Testis (tissue), 2 donors: ENCODE data around the gene RIMS3.

ENCODE experiments used
- CTCF ChIP-seq, 3 experiments: fragments of 450-650 bp in 2 of 3; fragments of 200-600 bp in 1 of 3; sonication (generic) in 1 of 3; IDR thresholded peaks; one replicate each; pipeline ENCODE4 v1.5.1; 2016 to 2019; ENCODE audit warnings: antibody characterized with exemption in 3 of 3, mild to moderate bottlenecking in 2 of 3, moderate library complexity in 1 of 3
- POLR2A ChIP-seq: fragments of 450-650 bp; IDR thresholded peaks from one replicate; pipeline ENCODE4 v1.6.1; 2017; ENCODE audit warnings: antibody characterized with exemption, mild to moderate bottlenecking, moderate library complexity

GRCh38 chr1:40651138-40651857 is 14.2 kb downstream of the RIMS3 start:
- TF ChIP-seq CTCF (IDR thresholded peaks at IDR 0.05) (no peak), POLR2A (no peak)
